Fibroblast of the aortic adventitia (primary cell): ENCODE data around the gene GLI1. TPM values are rescaled to one million over a fixed set of nuclear protein-coding genes. Genes with fewer than 3 reads are reported as not detected.

Source experiments
- DNase-seq: peaks from one replicate; pipeline ENCODE4 v3.0.0-alpha.2; 2010; ENCODE audit warnings: low read depth
- H3K4me3 ChIP-seq: 2 replicates; pipeline ENCODE4 v1.5.1; 2011; ENCODE audit warnings: low read depth, mild to moderate bottlenecking, control low read depth, low read length, moderate library complexity
- total RNA-seq: library from RNA; depleted of rRNA; stranded (reverse); fragments of >200 nt; gene quantifications from 2 replicates; pipeline ENCODE4 v1.2.3, GENCODE V29; 2012; ENCODE audit warnings: low replicate concordance
- TF ChIP-seq, protein P1 (sequence below): IDR thresholded peaks from 2 replicates; pipeline ENCODE4 v1.5.1; 2011; ENCODE audit warnings: mild to moderate bottlenecking, low read length, control low read depth, inconsistent platforms; ENCODE audit not compliant: insufficient read depth

The GLI1 gene
- total RNA-seq, 1 donor = 1.1 TPM

DNA sequence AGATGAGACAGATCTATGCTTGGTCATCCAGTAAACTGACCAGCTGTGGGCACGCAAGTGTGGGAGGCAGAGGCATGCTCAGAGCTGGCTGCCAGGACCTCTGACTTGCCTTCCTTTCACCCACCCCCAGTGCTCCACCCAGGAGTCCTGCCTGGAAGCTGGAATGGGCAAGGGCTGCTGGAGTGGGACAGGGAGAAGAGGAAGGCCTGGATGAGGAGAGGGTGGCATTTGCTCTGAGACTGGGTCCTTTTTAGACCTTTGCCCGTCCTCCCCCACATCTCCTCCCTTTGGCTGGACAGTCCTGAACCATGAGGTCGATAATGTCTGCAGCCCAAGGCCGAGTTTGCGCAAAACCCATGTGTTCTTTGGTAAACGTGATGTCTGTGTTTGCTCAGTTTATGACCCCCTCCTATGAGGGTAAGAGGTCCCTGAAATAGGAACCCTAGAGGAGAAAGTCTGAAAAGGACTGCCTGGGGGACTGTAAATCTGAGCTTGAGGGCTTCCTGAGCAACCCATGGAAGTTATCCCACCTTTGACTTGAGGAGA lies 8.3 kb upstream of the GLI1 start:
- TF ChIP-seq, protein P1, sequence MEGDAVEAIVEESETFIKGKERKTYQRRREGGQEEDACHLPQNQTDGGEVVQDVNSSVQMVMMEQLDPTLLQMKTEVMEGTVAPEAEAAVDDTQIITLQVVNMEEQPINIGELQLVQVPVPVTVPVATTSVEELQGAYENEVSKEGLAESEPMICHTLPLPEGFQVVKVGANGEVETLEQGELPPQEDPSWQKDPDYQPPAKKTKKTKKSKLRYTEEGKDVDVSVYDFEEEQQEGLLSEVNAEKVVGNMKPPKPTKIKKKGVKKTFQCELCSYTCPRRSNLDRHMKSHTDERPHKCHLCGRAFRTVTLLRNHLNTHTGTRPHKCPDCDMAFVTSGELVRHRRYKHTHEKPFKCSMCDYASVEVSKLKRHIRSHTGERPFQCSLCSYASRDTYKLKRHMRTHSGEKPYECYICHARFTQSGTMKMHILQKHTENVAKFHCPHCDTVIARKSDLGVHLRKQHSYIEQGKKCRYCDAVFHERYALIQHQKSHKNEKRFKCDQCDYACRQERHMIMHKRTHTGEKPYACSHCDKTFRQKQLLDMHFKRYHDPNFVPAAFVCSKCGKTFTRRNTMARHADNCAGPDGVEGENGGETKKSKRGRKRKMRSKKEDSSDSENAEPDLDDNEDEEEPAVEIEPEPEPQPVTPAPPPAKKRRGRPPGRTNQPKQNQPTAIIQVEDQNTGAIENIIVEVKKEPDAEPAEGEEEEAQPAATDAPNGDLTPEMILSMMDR = no peak
- DNase-seq = no peak
- H3K4me3 ChIP-seq = no peak overlapping the region

DNA sequence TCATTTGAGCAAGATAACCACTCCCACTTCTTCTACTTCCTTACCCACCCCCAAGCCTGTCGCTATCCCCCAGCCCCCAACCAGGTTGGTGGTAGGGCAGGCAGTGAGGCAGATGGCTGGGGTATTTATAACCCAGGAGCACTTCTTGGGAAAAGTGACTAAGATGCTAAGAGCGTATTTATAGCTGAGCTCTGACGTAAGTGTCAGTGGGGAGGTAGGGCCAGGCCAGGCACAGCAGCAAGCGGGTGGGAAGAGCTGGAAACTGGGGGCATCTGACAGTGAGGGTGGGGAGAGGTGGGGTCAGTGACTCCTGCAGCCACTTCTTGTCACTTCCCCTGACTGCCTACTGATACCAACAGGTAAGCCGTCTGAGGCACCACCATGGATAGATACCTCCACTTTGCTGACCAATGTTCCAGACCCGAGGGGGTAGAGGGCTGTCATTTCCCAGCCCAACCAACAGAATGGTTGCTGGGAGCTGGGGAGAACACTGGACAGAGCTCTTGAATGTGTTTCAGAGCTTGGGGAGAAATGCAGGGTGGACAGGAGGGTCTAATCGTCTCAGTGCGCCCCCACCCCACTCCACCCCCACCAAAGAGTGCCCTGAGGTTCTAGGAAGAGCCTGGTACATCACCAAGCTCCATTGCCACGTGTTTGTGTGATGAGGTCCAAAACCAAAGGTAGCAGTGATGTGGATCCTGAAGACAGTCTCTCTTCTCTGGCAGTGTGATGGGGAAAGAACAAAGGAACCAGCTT lies 7.2 kb upstream of the GLI1 start:
- peak; percentile 86 for DNase-seq
- TF ChIP-seq, protein P1 = no peak
- H3K4me3 ChIP-seq = no peak overlapping the region

DNA sequence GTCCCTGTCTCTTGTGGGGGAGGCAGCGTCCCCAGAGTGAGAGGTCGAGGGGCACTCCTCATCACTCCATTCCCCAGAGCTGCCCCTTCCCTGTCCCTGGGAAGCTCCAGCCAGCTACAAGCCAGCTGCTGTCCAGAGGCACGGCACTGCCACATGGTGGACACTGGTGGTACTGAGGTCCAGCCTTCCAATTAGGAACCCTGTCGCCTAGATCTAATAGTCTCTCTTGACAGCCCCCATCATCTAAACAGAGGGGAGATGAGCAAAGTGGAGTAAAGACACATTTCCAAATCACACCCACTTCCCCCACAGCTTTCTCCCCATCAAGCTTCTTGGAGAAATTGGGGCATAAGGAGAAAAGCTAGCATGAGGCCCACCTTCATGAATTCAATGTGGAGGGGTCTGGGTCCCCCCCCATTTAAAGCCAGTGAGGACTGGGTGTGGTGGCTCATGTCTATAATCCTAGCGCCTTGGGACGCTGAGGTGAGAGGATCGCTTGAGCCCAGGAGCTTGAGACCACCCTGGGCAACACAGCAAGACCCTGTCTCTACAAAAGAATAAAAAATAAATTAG lies 6.6 kb upstream of the GLI1 start:
- H3K4me3 ChIP-seq = no peak overlapping the region
- peak; percentile 81 for DNase-seq
- TF ChIP-seq, protein P1 = peak; percentile 96

DNA sequence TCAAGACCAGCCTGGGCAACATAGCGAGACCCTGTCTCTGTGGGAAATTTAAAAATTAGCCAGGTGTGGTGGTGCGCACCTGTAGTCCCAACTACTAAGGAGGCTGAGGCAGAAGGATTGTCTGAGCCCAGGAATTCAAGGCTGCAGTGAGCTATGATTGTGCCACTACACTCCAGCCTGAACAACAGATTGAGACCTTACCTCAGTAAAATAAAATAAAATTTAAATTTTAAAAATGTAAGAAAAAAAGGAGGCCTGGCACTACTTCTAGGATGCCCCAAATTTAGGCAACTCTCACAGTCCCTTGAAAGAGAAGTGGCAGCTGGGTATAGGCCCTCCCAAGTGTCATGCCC lies 5.4 kb upstream of the GLI1 start:
- H3K4me3 ChIP-seq = no peak overlapping the region
- DNase-seq = no peak
- TF ChIP-seq, protein P1 = no peak

DNA sequence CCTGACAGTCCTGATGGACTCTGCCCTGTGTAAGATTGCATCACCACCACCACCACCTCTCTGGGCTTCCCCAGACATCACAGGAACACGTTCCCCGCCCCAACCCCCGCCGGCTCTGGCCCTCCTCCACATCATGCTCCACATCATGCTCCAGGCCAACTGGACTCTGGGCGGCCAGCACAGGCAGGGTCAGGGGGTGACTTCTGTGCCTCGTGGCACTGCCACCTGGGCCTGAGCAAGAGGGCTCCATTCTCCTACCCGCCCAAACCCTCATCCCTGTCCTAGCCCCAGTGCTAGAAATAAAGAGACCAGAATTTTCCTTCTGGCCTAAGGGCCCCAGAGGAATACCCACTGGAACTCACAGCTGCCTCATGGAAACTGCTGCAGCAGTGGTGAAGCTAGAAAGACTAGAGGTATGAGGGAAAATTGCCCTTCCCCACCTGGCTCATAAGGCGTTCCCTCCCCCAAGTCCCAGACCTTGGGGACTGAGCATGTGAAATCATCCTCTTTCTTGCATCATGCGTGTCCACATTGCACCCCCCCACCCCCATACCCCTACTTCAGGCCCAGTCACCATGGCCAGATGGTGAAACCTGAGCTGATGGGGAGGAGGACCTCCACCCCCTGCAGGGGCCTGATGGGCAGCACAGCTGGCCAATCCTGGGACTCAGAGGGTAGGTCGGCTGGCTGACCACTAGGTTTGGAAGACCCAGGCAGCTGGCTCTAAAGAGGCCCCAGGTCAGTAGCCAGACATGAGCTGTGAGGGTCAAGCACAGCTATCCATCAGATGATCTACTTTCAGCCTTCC lies 4.8 kb upstream of the GLI1 start, which contains the start of gene INHBE:
INHBE (plus strand) TSS at position 742 of the 808 bp plus-strand sequence. CDS start 230 bp downstream, outside the sequence.
- peak; percentile 88 for DNase-seq
- TF ChIP-seq, protein P1 = no peak
- H3K4me3 ChIP-seq = peak within 1 kb of the TSS; percentile 35

DNA sequence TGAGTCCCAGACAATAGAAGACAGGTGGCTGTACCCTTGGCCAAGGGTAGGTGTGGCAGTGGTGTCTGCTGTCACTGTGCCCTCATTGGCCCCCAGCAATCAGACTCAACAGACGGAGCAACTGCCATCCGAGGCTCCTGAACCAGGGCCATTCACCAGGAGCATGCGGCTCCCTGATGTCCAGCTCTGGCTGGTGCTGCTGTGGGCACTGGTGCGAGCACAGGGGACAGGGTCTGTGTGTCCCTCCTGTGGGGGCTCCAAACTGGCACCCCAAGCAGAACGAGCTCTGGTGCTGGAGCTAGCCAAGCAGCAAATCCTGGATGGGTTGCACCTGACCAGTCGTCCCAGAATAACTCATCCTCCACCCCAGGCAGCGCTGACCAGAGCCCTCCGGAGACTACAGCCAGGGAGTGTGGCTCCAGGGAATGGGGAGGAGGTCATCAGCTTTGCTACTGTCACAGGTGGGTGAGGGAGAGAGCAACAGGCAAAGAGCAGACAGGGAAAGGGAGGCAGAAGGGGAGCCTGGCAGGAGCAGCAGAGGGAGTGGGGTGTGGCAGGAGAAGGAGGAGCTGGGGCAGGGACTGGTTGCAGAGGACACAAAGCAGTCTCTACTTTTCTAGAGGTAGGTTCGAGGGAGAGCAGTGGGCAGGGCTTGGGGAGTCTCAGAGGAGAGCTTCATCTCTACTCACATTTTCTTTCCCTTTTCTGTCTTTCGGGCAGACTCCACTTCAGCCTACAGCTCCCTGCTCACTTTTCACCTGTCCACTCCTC lies 4.0 kb upstream of the GLI1 start:
- peak overlapping the region; percentile 35 for H3K4me3 ChIP-seq
- DNase-seq = no peak
- TF ChIP-seq, protein P1 = no peak
